ENCODE measurements around the gene LPIN1.

Gene LPIN1

GRCh38 chr2:11799826-11800225, 53.4 kb downstream of the LPIN1 start:
- H3K4me3 ChIP-seq (ENCODE audit: low read depth, low read length): no peak overlapping the region
- TF ChIP-seq, protein P1, sequence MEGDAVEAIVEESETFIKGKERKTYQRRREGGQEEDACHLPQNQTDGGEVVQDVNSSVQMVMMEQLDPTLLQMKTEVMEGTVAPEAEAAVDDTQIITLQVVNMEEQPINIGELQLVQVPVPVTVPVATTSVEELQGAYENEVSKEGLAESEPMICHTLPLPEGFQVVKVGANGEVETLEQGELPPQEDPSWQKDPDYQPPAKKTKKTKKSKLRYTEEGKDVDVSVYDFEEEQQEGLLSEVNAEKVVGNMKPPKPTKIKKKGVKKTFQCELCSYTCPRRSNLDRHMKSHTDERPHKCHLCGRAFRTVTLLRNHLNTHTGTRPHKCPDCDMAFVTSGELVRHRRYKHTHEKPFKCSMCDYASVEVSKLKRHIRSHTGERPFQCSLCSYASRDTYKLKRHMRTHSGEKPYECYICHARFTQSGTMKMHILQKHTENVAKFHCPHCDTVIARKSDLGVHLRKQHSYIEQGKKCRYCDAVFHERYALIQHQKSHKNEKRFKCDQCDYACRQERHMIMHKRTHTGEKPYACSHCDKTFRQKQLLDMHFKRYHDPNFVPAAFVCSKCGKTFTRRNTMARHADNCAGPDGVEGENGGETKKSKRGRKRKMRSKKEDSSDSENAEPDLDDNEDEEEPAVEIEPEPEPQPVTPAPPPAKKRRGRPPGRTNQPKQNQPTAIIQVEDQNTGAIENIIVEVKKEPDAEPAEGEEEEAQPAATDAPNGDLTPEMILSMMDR (IDR thresholded peaks at IDR 0.05; ENCODE audit: borderline replicate concordance, insufficient read depth, low read depth, low read length): no peak

DNA sequence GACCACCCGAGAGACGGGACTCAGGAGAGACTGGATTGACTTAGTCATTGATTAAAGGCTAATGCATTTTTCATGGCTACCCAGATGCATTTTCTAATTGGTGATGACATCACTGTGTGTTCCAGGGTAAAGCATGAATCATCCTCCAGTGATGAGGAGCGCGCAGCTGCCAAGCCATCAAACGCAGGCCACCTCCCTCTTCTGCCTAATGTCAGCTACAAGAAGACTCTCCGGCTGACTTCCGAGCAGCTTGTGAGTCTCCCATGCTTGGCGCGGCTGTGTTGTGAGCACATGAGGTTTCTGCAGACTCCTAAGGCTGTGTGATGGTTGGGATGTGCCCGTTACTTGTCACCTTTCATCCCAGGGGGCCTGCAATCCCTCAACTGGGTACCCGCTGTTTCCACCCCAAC, 56.4 kb downstream of the LPIN1 start:
- TF ChIP-seq, protein P1 (IDR thresholded peaks at IDR 0.05; ENCODE audit: borderline replicate concordance, insufficient read depth, low read depth, low read length): no peak

GRCh38 chr2:11805024-11805423, 58.6 kb downstream of the LPIN1 start:
- TF ChIP-seq, protein P1 (IDR thresholded peaks at IDR 0.05; ENCODE audit: borderline replicate concordance, insufficient read depth, low read depth, low read length): no peak
- H3K4me3 ChIP-seq (ENCODE audit: low read depth, low read length): no peak overlapping the region

More for the DNA sequence above, 56.4 kb downstream of the LPIN1 start:
- no peak overlapping the region for H3K4me3 ChIP-seq (ENCODE audit: low read depth, low read length)

GRCh38 chr2:11805920-11806319, 59.5 kb downstream of the LPIN1 start:
- H3K4me3 ChIP-seq (ENCODE audit: low read depth, low read length): no peak overlapping the region
- TF ChIP-seq, protein P1 (IDR thresholded peaks at IDR 0.05; ENCODE audit: borderline replicate concordance, insufficient read depth, low read depth, low read length): no peak

DNA sequence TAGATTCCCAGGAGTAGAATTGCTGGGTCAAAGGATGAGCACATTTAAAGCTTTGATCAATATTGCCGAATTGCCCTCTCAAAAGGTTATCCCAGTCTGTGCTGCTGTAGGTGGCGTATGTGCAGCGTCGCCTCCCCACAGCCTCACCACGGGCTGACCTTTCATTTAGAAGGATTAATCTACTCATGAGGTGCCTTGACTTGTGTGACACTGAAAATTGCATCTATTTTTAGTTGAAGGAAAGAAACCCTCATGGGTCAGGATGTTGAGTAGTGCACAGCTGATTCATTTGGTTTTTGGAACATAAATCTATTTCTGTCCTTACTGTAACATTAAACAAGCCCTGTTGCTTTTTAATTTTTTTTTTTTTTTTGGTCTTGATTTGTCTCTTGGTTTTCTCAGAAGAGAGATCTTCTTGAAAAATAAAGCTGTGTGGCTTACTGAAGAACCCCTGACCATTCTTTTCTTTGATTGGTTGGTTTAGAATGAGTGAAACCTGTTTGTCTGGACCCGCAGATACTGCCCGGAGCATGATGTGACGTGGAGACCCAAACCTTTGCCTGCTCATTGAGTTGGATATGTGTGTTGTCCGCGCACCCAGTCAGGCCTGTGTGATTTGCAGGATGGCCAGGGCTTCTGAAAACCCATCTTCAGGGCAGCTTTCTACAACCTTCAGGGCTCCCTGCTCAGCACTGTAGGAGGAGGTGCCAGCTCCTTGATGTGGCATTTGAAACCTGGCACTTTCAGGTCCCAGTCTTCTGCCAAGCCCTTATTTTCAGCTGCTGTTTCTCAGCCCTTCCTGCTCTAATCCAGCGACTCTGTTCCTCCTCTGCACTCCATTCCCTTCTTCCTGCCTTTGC, 61.0 kb downstream of the LPIN1 start:
- no peak overlapping the region for H3K4me3 ChIP-seq (ENCODE audit: low read depth, low read length)
- TF ChIP-seq, protein P1 (IDR thresholded peaks at IDR 0.05; ENCODE audit: borderline replicate concordance, insufficient read depth, low read depth, low read length): no peak

- TF ChIP-seq, protein P1 (IDR thresholded peaks at IDR 0.05; ENCODE audit: borderline replicate concordance, insufficient read depth, low read depth, low read length): no peak
- H3K4me3 ChIP-seq (ENCODE audit: low read depth, low read length): no peak overlapping the region
Measured at GRCh38 chr2:11808016-11808400, 61.6 kb downstream of the LPIN1 start.

Data from GM12875 (cell line).